Measurements from ENCODE around the gene APLF.

- TF ChIP-seq CTCF (IDR thresholded peaks at IDR 0.05 in 4 of 5, conservative IDR thresholded peaks at IDR 0.05 in 1 of 5) = no peak
- no peak for TF ChIP-seq POLR2A (IDR thresholded peaks at IDR 0.05)
Measured at GRCh38 chr2:68588589-68588988, 121.2 kb downstream of the APLF start.

All from gastrocnemius medialis (tissue), 4 donors.